ENCODE measurements around the gene DYNC2I2. TPM values are rescaled to one million over a fixed set of nuclear protein-coding genes. Genes with fewer than 3 reads are reported as not detected.

The DYNC2I2 gene
- total RNA-seq, 2 donors from 2014 or later = 87.8 to 119 TPM

DNA sequence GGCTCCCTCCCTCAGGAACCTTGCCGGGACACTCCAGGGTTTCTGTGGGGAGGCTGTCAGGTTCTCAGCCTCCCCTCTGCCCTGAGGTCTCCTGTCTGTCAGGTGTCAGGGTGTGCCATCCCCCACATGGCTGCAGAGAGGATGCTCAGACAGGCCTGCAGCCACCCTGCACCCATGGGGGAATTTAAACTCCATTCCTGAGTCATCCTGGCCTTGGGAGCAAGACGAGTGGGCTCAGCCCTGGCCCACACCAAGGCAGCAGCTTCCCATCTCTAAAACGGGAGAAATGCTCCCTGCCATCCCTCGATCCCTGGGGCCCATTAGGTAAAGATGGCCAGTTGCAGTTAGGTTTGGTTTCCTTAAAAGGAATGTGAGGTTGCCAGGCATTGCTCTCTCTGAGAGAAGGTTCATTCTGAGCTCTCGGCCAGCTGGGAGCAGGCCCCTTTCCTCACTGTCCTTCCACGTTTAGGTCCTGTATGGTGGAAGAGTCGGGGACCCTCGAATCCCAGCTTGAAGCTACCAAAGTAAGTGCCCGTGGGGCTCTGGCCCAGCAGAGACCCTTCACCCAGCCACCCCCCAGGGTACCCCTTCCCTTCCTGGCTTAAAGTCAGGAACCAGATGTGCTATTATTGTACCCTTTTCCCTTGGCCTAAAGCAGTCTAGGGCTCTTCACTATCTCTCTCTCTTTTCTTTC is 26.6 kb downstream of the DYNC2I2 start:
- TF ChIP-seq, protein P1, sequence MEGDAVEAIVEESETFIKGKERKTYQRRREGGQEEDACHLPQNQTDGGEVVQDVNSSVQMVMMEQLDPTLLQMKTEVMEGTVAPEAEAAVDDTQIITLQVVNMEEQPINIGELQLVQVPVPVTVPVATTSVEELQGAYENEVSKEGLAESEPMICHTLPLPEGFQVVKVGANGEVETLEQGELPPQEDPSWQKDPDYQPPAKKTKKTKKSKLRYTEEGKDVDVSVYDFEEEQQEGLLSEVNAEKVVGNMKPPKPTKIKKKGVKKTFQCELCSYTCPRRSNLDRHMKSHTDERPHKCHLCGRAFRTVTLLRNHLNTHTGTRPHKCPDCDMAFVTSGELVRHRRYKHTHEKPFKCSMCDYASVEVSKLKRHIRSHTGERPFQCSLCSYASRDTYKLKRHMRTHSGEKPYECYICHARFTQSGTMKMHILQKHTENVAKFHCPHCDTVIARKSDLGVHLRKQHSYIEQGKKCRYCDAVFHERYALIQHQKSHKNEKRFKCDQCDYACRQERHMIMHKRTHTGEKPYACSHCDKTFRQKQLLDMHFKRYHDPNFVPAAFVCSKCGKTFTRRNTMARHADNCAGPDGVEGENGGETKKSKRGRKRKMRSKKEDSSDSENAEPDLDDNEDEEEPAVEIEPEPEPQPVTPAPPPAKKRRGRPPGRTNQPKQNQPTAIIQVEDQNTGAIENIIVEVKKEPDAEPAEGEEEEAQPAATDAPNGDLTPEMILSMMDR (conservative IDR thresholded peaks at IDR 0.05) = no peak
- no peak overlapping the region for H3K9ac ChIP-seq (ENCODE audit: extremely low read depth, low read length, poor library complexity, severe bottlenecking)
- no peak overlapping the region for H3K4me3 ChIP-seq (ENCODE audit: low read length)
- DNase-seq = no peak
- Mint-ChIP-seq H3K27ac (peak overlapping the region; percentile 52), H3K36me3 (ENCODE audit: low read depth) (peaks cover 78% of the 10 kb centered on the region), H3K4me1 (peaks cover under 1% of the 10 kb centered on the region), H3K4me3 (no peak overlapping the region), H3K27me3 (ENCODE audit: insufficient read depth) (no peaks in the 10 kb centered on the region), H3K9me3 (no peaks in the 10 kb centered on the region)
- peak overlapping the region; percentile 38 for H3K27ac ChIP-seq (ENCODE audit: low read depth, low read length)
- no peaks in the 10 kb centered on the region for H3K4me1 ChIP-seq (ENCODE audit: control insufficient read depth, insufficient read depth, low read length)
- H3K27me3 ChIP-seq (ENCODE audit: control insufficient read depth, insufficient read depth, low read length, poor library complexity, severe bottlenecking) = no peaks in the 10 kb centered on the region
- WGBS, 2 experiments (ENCODE audit: insufficient coverage in 1 of 2, insufficient read length in 1 of 2) = 84 to 87% methylated on average over 3 to 9 of the region's 9 CpGs
- peaks cover 82% of the 10 kb centered on the region for H3K36me3 ChIP-seq (ENCODE audit: control insufficient read depth, insufficient read depth, low read length)
- H3K9me3 ChIP-seq (ENCODE audit: control insufficient read depth, low read length) = no peaks in the 10 kb centered on the region

DNA sequence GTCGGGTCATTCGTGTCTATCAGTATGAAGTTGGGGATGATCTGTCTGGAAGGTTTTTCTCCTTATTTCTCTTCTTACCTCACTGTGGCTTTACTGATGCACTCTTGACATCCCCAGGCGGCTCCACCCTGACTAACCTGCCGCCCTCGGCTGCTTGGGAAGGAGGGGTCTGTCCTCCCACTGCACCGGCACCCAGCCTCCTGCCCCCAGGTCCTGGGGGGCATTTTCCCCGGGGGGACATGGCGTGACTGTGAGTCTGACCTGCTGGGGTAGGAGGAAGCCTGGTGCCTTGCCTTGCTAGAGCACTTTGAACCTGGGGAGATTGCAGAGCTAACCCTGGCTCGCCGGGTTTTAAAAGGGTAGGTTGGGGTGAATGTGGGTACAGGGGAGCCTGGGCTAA is 27.5 kb downstream of the DYNC2I2 start:
- Mint-ChIP-seq H3K9me3 (no peaks in the 10 kb centered on the region), H3K27ac (peak overlapping the region; percentile 52), H3K4me3 (no peak overlapping the region), H3K36me3 (ENCODE audit: low read depth) (peaks cover 84% of the 10 kb centered on the region), H3K4me1 (no peaks in the 10 kb centered on the region), H3K27me3 (ENCODE audit: insufficient read depth) (no peaks in the 10 kb centered on the region)
- no peak overlapping the region for H3K4me3 ChIP-seq (ENCODE audit: low read length)
- TF ChIP-seq, protein P1 (conservative IDR thresholded peaks at IDR 0.05) = no peak
- DNase-seq = no peak
- H3K9me3 ChIP-seq (ENCODE audit: control insufficient read depth, low read length) = no peaks in the 10 kb centered on the region
- peak overlapping the region; percentile 64 for H3K27ac ChIP-seq (ENCODE audit: low read depth, low read length)
- peaks cover 86% of the 10 kb centered on the region for H3K36me3 ChIP-seq (ENCODE audit: control insufficient read depth, insufficient read depth, low read length)
- no peaks in the 10 kb centered on the region for H3K27me3 ChIP-seq (ENCODE audit: control insufficient read depth, insufficient read depth, low read length, poor library complexity, severe bottlenecking)
- H3K4me1 ChIP-seq (ENCODE audit: control insufficient read depth, insufficient read depth, low read length) = no peaks in the 10 kb centered on the region
- H3K9ac ChIP-seq (ENCODE audit: extremely low read depth, low read length, poor library complexity, severe bottlenecking) = no peak overlapping the region
- WGBS, 2 experiments (ENCODE audit: insufficient coverage in 1 of 2, insufficient read length in 1 of 2) = 91 to 100% methylated on average over 2 to 9 of the region's 10 CpGs

DNA sequence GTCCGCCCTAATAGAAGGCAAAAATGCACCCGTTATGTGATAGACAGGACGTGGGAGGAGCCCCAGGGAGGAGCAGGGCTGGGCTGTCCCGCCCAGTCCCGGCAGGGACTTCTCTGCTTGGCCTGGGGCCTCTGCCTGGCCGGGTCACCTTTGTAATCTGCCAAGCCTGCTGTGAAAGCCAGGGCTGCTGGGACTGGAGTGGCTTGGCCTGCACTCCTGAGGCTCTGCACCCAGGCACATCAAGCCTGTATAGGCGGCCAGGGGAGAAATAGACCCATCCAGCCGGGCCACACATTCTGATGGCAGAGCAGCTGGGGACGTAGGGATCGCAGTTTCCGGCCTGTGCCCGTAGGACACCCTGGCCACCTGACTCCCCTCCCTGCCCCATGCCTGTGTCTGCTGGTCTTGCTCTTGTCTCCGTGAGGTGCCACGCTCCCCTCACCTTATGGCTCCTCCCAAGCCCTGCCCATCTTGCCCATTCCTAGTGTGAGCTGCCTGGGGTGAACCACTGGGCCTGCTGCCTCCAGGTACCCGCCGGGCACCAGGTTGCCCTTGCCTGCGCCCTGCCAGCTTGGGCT is 28.1 kb downstream of the DYNC2I2 start:
- H3K36me3 ChIP-seq (ENCODE audit: control insufficient read depth, insufficient read depth, low read length) = peaks cover 83% of the 10 kb centered on the region
- H3K27ac ChIP-seq (ENCODE audit: low read depth, low read length) = peak overlapping the region; percentile 68
- no peaks in the 10 kb centered on the region for H3K27me3 ChIP-seq (ENCODE audit: control insufficient read depth, insufficient read depth, low read length, poor library complexity, severe bottlenecking)
- no peak overlapping the region for H3K9ac ChIP-seq (ENCODE audit: extremely low read depth, low read length, poor library complexity, severe bottlenecking)
- no peak overlapping the region for H3K27ac Mint-ChIP-seq
- WGBS, 2 experiments (ENCODE audit: insufficient coverage in 1 of 2, insufficient read length in 1 of 2) = 83 to 91% methylated on average over 14 to 17 of the region's 17 CpGs
- H3K4me3 Mint-ChIP-seq = no peak overlapping the region
- peak; percentile 58 for DNase-seq
- TF ChIP-seq, protein P1 (conservative IDR thresholded peaks at IDR 0.05) = no peak
- H3K9me3 ChIP-seq (ENCODE audit: control insufficient read depth, low read length) = no peaks in the 10 kb centered on the region
- no peaks in the 10 kb centered on the region for H3K27me3 Mint-ChIP-seq (ENCODE audit: insufficient read depth)
- H3K4me1 ChIP-seq (ENCODE audit: control insufficient read depth, insufficient read depth, low read length) = no peaks in the 10 kb centered on the region
- H3K4me3 ChIP-seq (ENCODE audit: low read length) = no peak overlapping the region
- H3K4me1 Mint-ChIP-seq = no peaks in the 10 kb centered on the region
- peaks cover 80% of the 10 kb centered on the region for H3K36me3 Mint-ChIP-seq (ENCODE audit: low read depth)
- H3K9me3 Mint-ChIP-seq = no peaks in the 10 kb centered on the region

All from endodermal cell (in vitro differentiated cells).